ENCODE measurements around the gene ICA1.

- TF ChIP-seq CTCF (IDR thresholded peaks at IDR 0.05) (no peak), POLR2A (IDR thresholded peaks at IDR 0.05) (no peak)
Measured at GRCh38 chr7:8161364-8161828, 100.6 kb downstream of the ICA1 start.

All from thyroid gland (tissue), 4 donors.